Right lobe of liver (tissue), 6 donors: ENCODE results near the gene NDE1. TPM values are rescaled to one million over a fixed set of nuclear protein-coding genes. Genes with fewer than 3 reads are reported as not detected.

Source experiments
- ATAC-seq, 4 donors: fragments of 200-7000 bp; cut with Tn5 transposase; one replicate each; pipeline ENCODE4 v1.9.1; 2020; ENCODE audit warnings: mild to moderate bottlenecking in 4 of 4, moderate library complexity in 4 of 4
- DNase-seq, 3 donors: peaks; one replicate each; pipeline ENCODE4 v3.0.0-alpha.2; 2020
- H3K27ac ChIP-seq, 3 donors: fragments of 200-600 bp; one replicate each; pipeline ENCODE4 v1.8.0; 2022
- H3K27me3 ChIP-seq, 2 donors: fragments of 200-600 bp; one replicate each; pipeline ENCODE4 v1.8.0; 2022
- H3K36me3 ChIP-seq, 4 donors: fragments of 200-600 bp; sonication (generic) in 1 of 4; one replicate each; pipeline versions ENCODE4 v1.5.1 to v1.8.0; 2017 to 2022; ENCODE audit warnings: control low read depth in 1 of 4
- H3K4me1 ChIP-seq, 4 donors: fragments of 200-600 bp; sonication (generic) in 1 of 4; one replicate each; pipeline versions ENCODE4 v1.5.1 to v1.8.0; 2017 to 2022; ENCODE audit warnings: control low read depth in 1 of 4
- H3K4me3 ChIP-seq, 3 donors: fragments of 200-600 bp; one replicate each; pipeline ENCODE4 v1.8.0; 2022
- H3K9me3 ChIP-seq, 4 donors: fragments of 200-600 bp; sonication (generic) in 1 of 4; one replicate each; pipeline versions ENCODE4 v1.5.1 to v1.8.0; 2017 to 2022; ENCODE audit warnings: control low read depth in 1 of 4
- POLR2A ChIP-seq: fragments of 450-650 bp; IDR thresholded peaks from one replicate; pipeline ENCODE4 v1.6.1; 2017; ENCODE audit warnings: antibody characterized with exemption, mild to moderate bottlenecking
- WGBS: methylation state at CpG from one replicate; pipeline ENCODE4 v1.1.6; 2018; ENCODE audit warnings: low coverage, low lambda C conversion rate; ENCODE audit not compliant: insufficient coverage; ENCODE audit errors: missing lambda C conversion rate; 5-methylcytosine and 5-hydroxymethylcytosine counted together
- intact Hi-C, 2 donors: fragments of 100-400 bp; cut with DNase I; formaldehyde crosslinking; loops; one replicate each; pipeline versions ENCODE4 v1.11.2 to v1.14.1; 2022
- total RNA-seq, 6 experiments: library from RNA; depleted of rRNA in 2 of 6; stranded (reverse); fragments of >200 nt in 2 of 6; fragmentation: NEBNext Ultra II Directional in 3 of 6; extraction: Animal tissue kit (Norgen Biotek cat#: 25700) in 3 of 6; gene quantifications; one replicate each; pipeline versions ENCODE4 v1.1.0 to v1.2.4, GENCODE V29; 2016 to 2023
- TF ChIP-seq, protein P1 (sequence below), 4 donors: fragments of 200-600 bp in 3 of 4; fragments of 450-650 bp in 1 of 4; IDR thresholded peaks; one replicate each; pipeline versions ENCODE4 v1.5.1 to v1.8.0; 2016 to 2022; ENCODE audit warnings: antibody characterized with exemption in 4 of 4, mild to moderate bottlenecking in 2 of 4
- donor health status: DM: no; HTN: yes; CAD: no.
- donor health status: DM: no; HTN: no; CAD: no.
- donor health status: DM: no; HTN: no; CAD: no.
- donor health status: DM: no; HTN: yes; CAD: no.
- donor health status: DM: no; HTN: yes; CAD: no.

NDE1 gene
- total RNA-seq, 6 experiments from 2014 or later, result 3.6 to 10.2 (median 6.9) TPM

DNA sequence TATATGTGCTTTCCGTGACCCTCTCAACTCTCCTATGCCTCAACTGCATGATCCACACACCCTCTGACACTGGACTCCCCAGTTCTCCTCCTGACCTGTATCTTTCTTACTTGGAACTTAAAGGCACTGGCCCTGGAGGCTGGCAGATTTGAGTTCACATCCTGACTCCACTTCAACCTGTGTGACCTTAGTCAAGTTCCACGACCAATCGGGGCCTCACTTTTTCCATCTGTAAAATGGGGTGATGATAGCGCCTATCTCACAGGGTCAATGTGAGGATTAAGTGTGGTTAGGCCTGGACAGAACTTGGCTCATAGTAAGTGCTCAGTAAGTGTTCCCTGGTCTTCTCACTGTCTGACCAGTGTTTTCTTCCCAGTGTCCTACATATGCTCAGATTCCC, 32.1 kb upstream of the NDE1 start:
- Histone ChIP-seq H3K36me3 (peaks cover 0 to 90% (median 41%) of the 10 kb centered on the region in 4 donors), H3K4me1 (no peaks in the 10 kb centered on the region), H3K27me3 (no peaks in the 10 kb centered on the region), H3K4me3 (no peak overlapping the region), H3K27ac (no peak overlapping the region), H3K9me3 (no peaks in the 10 kb centered on the region)
- TF ChIP-seq, protein P1, sequence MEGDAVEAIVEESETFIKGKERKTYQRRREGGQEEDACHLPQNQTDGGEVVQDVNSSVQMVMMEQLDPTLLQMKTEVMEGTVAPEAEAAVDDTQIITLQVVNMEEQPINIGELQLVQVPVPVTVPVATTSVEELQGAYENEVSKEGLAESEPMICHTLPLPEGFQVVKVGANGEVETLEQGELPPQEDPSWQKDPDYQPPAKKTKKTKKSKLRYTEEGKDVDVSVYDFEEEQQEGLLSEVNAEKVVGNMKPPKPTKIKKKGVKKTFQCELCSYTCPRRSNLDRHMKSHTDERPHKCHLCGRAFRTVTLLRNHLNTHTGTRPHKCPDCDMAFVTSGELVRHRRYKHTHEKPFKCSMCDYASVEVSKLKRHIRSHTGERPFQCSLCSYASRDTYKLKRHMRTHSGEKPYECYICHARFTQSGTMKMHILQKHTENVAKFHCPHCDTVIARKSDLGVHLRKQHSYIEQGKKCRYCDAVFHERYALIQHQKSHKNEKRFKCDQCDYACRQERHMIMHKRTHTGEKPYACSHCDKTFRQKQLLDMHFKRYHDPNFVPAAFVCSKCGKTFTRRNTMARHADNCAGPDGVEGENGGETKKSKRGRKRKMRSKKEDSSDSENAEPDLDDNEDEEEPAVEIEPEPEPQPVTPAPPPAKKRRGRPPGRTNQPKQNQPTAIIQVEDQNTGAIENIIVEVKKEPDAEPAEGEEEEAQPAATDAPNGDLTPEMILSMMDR (IDR thresholded peaks at IDR 0.05), result no peak
- WGBS, result 89% methylated on average over 3 of the region's 4 CpGs
- intact Hi-C loops, result no loop called here
- no peak for ATAC-seq
- no peak for DNase-seq

DNA sequence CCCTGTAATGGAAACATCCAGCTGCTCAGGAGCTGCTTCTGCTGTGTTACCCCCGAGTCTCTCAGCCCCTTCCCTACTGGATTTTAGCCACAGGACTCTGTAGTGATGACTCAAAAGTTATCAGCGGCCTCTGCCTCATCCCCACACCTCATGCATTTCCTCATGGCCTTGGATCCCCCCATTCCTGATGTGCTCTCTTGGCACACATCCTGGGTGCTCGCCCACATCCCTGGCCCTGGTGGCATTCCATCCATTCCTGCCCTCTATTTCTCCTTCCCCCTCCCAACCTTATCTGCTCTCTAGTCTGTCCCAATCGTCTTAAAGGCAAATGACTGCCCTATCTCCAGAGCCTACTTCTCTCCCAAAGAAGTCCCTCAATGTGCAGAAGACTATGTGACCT, 31.7 kb upstream of the NDE1 start:
- no peak overlapping the region for H3K4me3 ChIP-seq
- peak in 2 of 4 donors; percentile 12 to 30 for ATAC-seq
- no peaks in the 10 kb centered on the region for H3K27me3 ChIP-seq
- no peak for DNase-seq
- intact Hi-C loops, result no loop called here
- H3K9me3 ChIP-seq, result no peaks in the 10 kb centered on the region
- no peaks in the 10 kb centered on the region for H3K4me1 ChIP-seq
- 85% methylated on average over 3 of the region's 4 CpGs for WGBS
- peaks cover 0 to 88% (median 41%) of the 10 kb centered on the region in 4 donors for H3K36me3 ChIP-seq
- TF ChIP-seq, protein P1 (IDR thresholded peaks at IDR 0.05), result no peak
- TF ChIP-seq POLR2A, result no peak
- H3K27ac ChIP-seq, result no peak overlapping the region

DNA sequence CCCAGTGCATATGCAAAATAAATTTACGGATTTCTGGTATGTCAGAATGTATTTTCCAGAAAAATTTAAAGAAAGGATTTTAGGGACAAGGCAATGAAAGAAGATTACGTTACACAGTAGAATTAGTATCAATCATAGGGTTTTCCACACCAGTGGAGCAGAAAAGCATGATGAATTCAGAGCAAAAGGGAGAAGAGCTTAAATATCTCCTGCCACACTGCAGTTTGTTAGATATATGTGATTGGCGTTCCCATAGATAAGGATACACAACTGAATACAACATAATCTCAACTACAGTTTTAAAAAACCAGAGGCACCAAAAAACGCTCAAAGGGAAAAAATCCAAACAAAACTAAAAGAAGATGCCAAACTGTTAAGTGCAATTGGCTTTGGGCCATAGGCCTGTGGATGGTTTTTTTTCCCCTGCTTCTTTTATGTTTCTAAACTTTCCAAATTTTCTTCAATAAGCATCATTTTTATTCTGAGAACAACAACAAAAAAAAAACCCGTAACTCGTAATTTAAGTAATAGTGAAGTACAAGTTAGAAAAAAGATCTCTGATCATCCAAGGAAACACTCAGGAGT, 29.3 kb upstream of the NDE1 start:
- 83% methylated on average over 6 of the region's 6 CpGs for WGBS
- H3K36me3 ChIP-seq, result peaks cover 0 to 95% (median 50%) of the 10 kb centered on the region in 4 donors
- H3K27me3 ChIP-seq, result no peaks in the 10 kb centered on the region
- TF ChIP-seq, protein P1 (IDR thresholded peaks at IDR 0.05), result no peak
- no peak for TF ChIP-seq POLR2A
- DNase-seq, result no peak
- H3K9me3 ChIP-seq, result no peaks in the 10 kb centered on the region
- H3K4me3 ChIP-seq, result no peak overlapping the region
- no peak overlapping the region for H3K27ac ChIP-seq
- no peak for ATAC-seq
- intact Hi-C loops, result no loop called here
- no peaks in the 10 kb centered on the region for H3K4me1 ChIP-seq

DNA sequence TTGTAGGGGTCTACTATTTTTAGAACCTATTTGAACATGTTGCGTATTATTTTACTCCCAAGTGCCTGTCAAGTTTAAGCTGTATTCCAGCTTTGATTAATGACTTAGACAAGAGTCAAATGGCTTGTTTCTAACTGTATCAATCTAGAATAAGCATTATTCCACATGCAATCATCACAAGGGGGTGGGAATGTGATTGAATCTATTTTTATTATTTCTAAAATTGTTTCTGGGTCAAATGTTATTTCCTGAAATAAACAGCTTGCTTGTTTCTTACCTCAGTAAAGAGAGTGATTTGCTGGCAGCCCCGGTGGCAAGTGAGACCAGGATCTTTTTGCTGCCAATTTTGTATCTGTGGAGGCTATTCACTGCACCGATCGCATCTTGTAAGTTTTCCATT, 28.6 kb upstream of the NDE1 start:
- DNase-seq (no peak), ATAC-seq (no peak)
- Histone ChIP-seq H3K4me1 (no peaks in the 10 kb centered on the region), H3K36me3 (peaks cover 0 to 90% (median 49%) of the 10 kb centered on the region in 4 donors), H3K27me3 (no peaks in the 10 kb centered on the region), H3K9me3 (no peaks in the 10 kb centered on the region), H3K4me3 (no peak overlapping the region), H3K27ac (no peak overlapping the region)
- WGBS, result 80% methylated on average over 4 of the region's 4 CpGs
- intact Hi-C loops, result no loop called here
- no peak for TF ChIP-seq POLR2A
- TF ChIP-seq, protein P1 (IDR thresholded peaks at IDR 0.05), result no peak
